Endometrial microvascular endothelial cells (primary cell): ENCODE results near the gene MAPK9. TPM values are rescaled to one million over a fixed set of nuclear protein-coding genes. Genes with fewer than 3 reads are reported as not detected.
"Not testable (repeated sequence)": the region's sequence is repeated elsewhere in the genome, so short reads cannot be mapped to it uniquely, and the experiment has no call there.

Experiments used
- in situ Hi-C: cut with HindIII; loops from 2 replicates; pipeline ENCODE4 v1.10.0; 2017; ENCODE audit warnings: low sequenced_read_pairs, low pct_unique_long_range_greater_than_20kb; ENCODE audit errors: inconsistent ontology term
- total RNA-seq: library from RNA; depleted of rRNA; stranded (reverse); fragments of >200 nt; gene quantifications from one replicate; pipeline ENCODE4 v1.2.3, GENCODE V29; 2015; ENCODE audit errors: inconsistent ontology term

Gene MAPK9
- total RNA-seq, 1 donor from 2014 or later = 26.7 TPM

DNA sequence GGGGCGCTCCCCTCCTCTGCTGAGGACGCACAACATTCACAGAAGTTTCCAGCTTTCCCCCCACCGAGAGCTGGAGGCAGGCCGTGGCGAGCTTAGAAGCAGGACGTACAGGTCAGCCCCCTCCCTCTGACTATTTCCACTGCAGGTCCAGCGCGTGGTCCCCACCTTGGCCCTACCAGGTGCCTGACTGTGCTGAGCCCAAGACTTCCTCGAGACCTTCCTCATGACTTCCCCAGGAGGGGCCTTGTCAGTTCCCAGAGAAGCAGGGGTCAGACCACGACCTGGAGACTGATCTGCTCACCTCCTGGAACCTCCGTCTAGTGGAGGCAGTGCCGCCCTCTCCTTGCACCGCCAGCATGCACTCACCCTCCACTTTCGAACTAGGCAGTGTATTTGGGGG lies 7.1 kb upstream of the MAPK9 start:
- in situ Hi-C loops = not testable (repeated sequence)

DNA sequence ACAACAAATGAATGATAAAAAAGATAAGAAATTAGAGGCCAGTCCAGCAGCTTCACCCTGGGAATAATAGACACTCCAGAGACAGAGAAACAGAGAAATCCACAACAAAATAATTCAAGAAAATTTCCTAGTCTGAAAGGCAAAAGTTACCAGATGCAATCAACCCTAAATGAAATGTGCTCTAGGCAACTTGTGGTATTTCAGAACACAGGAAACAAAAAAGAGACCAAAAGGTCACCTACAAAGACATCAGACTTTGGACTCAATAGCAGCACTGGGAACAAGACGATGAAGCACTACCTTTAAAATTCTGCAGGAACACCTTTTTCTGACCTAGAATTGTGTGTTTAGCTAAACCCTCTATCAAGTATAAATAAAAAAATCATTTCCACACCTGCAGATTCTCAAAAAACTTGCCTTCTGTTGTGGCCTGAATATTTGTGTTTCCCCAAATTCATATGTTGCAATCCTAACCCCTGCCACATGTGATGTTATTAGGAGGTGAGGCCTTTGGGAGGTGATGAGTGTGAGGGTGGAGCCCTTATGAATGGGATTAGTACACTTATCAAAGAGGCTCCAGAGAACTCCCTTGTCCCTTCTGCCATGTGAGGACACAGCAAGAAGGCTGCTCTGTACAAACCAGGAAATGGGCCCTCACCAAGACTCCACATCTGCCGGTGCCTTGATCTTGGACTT lies 5.9 kb upstream of the MAPK9 start:
- in situ Hi-C loops = no loop called here

DNA sequence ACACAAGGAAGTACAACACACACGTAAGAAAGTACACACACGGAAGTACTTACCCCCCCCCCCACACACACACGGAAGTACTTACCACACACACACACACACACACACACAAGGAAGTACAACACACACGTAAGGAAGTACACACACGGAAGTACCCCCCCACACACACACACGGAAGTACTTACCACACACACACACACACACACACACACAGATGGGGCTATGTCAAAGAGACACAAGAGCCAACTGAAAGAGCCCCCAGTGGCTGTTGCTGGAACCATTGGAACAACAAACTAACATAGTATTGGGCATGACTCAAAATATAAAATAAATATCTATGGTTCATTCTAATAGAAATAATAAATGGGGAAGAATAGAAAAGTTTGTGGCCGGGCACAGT lies 4.9 kb upstream of the MAPK9 start:
- in situ Hi-C loops = no loop called here

DNA sequence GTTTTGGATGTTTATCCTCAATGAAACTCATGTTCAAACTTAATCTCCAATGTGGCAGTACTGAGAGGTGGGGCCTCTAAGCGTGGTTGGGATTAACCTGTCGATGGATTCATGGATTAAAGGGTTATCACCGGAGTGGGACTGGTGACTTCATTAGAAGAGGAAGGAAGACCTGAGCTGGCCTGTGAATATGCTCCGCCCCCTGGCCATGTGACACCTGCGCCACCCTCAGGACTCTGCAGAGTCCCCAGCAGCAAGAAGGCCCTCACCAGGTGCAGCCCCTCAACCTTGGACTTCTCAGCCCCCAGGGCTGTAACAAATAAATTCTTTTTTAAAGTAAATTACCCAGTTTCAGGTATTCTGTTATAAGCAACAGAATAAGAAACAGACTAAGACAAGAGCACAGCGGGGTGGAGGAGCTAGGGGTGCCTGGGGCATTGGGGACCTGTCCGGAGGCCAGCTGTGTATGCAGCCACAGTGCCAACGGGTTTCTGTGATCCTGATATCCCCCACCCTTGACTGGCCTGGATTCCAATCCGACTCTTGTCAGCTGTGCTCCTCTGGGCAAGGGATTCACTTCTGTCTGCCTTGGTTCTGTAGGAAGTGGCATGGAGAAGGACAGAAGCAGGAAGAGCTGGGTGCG lies 3.2 kb upstream of the MAPK9 start:
- in situ Hi-C loops = no loop called here

DNA sequence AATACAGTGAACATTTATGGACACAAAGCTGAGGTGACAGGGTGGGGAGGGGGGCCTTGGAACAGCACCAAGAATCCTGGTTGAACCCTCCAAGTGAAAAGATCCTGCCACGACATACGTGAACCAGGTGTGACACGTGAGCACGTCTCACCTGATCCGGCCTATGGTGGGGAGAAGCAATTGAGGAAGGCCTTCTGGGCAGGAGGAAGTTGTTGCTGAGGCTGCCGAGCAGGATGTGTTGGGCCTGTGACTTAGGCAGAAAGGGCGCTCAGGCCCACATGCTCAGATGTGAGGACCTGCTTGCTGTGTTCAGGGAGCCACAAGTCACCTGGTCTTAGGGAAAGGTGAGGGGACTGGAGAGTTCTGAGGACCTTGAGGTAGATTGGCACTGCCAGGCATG lies 2.5 kb upstream of the MAPK9 start:
- in situ Hi-C loops = no loop called here

DNA sequence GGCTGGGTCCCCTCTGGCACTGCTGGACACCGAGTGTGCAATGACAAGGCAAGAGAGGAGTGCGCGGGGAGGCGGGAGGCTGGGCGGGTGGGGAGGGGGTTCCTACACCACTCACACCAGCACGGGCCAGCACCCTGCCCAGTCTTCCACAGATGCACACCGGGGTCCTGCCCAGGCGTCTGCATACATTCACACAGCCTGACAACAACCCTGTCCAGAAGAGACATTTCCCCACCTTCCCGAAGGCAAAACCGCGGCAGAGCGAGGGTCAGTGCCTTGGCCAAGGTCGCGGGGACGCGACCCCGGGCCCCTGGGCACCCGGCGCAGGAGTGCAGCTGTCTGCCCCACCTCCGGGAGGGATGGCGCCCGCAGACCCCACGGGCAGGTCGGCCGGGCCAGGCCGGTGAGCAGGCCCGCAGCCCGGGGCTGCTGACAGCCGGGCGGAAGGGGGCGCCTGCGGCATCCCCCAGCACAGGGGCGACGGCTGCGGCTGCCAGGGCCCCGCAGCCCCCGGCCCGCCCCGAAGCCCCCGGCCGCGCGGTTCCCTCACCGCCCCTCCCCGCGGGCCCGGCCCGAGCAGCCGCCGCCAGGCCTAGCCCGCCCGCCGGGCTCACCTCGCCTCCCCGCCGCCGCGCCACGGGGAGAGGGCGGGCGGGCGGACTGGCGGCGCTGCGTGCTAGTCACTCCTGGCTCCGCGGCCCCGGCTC lies 496 bp downstream of the MAPK9 start:
- in situ Hi-C loops = no loop called here

DNA sequence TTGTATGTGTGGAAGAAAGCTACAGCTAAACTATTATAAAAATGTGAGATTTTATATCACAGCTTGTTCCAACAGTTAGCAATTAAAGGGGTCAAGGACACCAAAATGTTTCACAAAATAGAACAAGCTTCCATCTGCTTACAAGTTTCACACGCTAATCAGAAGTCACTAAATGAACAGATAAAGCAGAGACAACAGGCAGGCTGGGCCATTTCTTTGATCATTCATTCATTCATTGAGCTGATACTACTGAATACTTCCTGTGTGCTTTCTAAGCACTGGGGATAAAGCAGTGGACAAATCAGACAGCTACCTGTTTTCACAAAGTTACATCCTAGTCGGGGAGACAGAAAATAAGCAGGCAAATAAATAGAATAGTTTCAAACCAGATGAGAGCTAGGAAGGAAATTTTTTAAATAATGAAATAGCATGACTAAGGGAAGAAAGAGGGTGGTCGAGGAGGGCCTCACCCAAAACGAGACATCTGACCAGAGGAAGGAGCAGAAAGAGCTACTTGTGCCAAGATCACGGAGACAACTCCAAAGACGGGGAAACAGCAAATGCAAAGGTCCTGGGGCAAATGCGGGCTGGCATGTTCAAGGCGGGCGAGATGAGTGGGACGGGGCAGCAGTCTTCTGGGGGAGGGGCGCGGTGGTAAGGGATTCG lies 1.2 kb downstream of the MAPK9 start:
- in situ Hi-C loops = no loop called here

DNA sequence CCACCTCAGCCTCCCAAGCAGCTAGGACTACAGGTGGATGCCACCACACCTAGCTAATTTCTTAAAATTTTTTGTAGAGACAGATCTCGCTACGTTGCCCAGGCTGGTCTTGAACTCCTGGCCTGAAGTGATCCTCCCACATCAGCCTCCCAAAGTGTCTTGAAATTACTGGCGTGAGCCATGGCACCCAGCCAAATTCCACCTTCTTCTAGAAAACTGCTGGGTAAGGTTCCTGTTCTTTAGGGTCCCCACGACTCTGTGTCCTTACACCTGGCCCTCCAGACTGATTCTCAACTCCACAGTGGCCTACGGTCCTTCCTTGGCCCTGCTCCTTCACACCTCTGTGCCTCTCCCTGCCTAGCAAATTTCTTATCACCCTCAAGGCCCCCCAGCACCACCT lies 1.9 kb downstream of the MAPK9 start:
- in situ Hi-C loops = no loop called here

DNA sequence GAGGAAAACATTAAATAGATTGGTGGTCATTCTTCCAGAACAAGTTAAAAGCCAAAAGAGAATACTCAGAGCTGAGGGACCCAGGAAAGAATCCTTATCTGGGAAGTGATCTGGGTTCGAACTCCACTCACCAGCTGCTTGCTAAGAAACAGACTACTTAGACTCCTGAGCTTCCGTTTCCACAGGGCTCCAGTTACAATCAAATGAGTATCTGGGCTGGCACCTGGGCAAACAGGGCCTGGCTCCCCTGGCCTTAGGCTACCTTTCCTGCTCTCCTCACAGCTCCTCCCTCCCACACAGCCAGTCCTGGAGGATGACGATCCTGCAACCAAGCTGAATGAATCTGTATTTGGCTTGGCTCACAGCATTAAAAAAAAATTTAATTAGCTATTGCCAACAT lies 2.5 kb downstream of the MAPK9 start:
- in situ Hi-C loops = no loop called here

DNA sequence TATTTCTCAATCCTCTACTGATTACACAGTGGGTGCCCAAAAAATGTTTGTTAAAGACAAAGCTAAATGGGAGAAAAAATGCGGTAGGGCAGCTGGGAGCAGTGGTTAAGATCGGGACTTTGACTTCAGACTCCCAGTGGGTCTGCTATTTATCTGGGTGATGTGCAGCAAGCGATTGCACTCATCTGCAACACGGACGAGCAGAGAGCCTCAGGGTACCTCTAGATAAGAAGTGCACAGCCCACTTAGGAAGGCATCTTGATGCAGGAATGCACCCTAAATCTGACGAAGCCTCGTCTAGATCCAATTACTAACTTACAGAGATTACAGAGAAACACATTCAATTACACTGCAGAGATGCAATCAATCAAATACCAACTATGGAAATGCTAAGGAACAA lies 4.0 kb downstream of the MAPK9 start:
- in situ Hi-C loops = no loop called here

DNA sequence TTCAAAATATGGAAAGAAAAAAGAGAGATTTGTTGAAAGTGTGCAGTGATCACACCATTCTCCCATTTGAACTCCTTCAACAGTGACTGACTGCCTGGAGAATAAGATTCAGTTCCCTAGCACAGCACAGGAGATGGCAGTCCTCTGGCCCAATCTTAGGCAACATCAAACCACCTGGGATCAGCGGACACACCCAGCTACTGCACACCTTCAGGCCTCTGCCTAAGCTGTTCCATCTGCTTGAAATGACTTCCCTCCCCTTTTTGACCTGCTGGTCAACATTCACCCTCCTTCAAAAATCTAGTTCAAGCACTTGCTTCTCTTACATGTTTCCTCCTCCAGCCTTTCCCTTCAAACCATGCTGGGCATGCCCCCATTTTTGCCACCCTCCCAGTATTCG lies 4.5 kb downstream of the MAPK9 start:
- in situ Hi-C loops = no loop called here

DNA sequence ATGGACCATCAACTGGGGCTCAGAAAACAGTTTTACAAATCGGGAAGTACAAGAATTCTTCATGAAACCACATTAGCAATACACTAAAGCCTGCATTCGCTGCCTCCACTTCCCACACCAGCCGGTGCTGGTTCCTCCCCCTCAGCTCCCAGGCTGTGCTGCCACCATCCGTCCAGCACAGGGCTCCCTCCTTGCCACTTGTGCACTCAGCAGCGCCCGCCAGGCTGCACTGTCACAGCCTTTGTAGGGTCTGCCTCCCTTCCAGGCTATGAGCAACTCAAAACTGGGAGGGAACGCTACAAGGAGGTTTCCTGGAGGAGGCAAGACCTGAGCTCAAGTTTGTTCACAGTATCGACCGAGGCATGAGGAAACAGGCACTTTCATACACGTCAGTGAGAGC lies 7.7 kb downstream of the MAPK9 start:
- in situ Hi-C loops = no loop called here

DNA sequence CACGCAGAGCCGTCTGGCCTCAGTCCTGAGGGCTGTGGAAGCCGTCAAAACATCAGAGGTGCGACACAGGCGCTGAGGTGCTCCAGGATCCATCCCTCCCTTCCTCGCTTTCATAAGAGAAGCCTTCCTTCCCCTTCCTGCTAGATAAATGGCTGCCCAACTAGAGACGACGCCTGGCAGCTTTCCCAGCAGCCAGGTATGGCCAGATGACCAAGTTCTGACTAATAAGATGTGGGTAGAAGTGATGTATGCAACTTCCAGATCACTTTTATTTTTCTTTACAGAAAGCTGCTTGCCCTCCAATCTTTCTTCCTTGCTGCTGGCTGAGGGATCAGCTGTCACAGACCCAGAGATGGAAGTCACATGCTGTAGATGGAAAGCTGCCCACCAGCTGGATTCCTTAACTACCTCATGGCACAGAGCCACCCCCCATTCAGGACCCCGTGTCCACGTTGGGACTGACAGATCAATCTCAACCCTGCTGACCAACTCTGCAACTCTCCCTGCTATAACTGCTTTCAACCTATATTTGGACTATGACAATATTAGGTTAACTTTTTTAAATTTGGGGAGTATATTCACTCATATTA lies 8.8 kb downstream of the MAPK9 start:
- in situ Hi-C loops = no loop called here

DNA sequence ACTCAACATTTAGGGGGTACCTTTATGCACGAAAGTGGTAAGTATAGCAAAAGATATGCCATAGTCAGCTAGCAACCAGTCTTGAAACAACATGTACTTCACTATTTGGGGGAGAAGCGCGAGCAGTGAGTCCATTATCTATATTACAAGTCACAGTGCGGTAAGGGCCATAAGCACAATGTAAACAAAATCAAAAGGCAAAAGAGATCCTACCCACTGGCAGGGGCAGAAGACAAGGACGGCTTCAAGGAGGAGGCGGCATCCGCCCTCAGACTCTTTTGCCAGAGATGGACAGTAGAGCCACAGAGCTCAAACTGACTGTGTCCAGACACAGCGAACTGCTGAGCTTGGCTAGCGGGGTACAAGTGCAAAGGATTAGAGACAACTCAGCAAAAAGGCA lies 9.6 kb downstream of the MAPK9 start:
- in situ Hi-C loops = no loop called here

DNA sequence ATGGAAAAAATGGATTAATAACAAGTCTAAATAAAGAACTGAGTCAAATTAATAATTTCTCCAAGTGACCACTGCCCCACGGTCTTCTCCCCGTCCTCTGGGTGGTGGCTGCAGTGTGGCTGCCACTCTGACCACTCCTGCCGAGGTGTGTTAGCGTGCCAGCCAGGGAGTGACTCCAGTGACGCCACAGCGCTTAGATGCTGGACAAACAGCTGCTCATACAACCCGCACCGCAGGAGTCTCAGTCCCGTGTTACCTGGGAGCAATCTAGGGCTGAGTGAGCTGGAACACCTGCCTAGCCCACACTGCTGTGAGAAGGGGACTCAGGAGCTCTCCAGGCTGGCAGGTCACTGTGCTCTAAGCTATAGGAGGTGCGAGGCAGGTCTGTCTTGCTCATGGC lies 10.2 kb downstream of the MAPK9 start:
- in situ Hi-C loops = no loop called here

DNA sequence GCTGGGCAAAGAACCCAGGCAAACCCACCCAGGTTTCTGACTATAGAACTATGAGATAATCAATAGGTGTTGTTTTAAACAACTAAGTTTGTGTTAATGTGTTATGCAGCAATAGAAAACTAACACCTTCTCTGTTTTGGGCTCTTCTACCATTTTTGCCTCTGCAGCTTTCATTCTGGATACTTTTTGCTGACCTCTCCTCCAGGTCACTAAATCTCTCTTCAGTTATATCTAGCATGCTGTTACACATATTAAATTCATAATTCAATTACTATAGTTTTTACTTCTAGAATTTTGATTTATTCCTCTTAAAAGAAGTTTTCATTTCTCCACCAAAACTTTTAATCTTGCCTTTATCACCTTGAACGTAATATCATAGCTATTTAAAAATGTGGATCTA lies 17.2 kb downstream of the MAPK9 start:
- in situ Hi-C loops = no loop called here

DNA sequence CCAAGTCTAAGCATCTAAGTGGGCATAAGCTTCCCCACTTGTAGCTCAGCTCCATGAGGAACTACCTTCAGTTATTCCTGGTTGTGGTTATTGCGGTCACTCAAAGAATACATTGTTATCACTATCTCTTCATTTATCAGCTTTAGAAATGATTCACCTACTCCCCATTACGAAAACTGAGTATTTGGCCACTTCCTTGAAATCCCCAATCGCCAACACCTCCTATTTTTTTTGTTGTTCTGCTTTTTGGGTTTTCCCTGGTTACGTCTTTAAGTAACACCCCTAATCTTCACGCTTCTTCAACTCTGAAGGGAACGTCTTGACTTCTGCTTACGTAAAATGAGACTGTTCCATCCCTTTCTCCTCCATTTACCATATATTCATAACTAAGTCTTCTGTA lies 20.7 kb downstream of the MAPK9 start:
- in situ Hi-C loops = no loop called here

DNA sequence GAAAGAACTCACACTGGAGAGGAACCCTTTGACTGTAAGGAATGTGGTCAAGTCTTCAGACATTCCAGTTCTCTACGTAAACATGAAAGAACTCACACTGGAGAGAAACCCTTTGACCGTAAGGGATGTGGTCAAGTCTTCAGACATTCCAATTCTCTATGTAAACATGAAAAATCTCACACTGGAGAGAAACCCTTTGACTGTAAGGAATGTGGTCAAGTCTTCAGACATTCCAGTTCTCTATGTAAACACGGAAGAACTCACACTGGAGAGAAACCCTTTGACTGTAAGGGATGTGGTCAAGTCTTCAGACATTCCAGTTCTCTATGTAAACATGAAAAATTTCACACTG lies 32.6 kb downstream of the MAPK9 start:
- in situ Hi-C loops = no loop called here

DNA sequence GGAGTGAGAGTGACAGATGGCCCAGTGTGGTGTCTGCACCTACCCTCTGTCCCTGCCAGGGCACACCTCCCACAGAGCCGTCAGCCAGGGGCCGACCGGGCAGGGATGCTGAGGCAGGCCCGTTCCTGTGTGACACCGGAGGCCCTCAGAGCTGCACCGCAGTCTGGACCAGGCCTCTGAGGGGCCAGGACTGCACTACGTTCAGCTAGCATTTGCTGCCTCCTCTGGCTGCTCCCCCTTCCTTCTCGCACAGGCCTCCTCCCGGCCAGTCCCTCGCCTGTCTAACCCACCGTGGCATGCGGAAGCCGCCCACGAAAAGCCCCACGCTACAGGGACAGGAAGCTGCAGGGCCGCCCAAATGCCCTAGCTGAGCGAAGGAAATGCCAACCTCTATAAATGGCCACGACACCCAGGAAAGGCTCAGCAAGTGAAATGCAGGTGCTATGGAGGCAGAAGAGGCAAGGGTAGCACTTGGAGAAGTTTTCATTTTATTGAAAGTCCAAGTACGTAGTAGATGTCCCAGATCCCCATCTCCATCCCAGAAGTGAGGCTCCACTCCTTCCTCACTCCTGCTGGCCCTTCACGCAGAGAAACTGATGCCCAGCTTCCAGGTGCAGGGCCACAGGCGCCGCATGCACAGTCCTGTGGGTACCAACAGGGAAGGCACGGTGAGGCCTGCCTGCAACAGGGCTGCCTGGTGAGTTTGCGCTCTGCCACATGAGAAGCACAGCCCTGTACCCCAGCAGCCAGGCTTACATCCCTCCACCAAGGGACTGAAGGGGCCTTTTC lies 38.7 kb downstream of the MAPK9 start:
- in situ Hi-C loops = no loop called here
